GM12864 (cell line): ENCODE data around the gene ACSL1.

ENCODE experiments used
- DNase-seq: peaks from one replicate; pipeline ENCODE4 v3.0.0-alpha.2; 2011; ENCODE audit warnings: low read depth
- H3K4me3 ChIP-seq: 2 replicates; pipeline ENCODE4 v1.5.1; 2011; ENCODE audit warnings: mild to moderate bottlenecking, low read depth, low read length, control low read depth
- CTCF ChIP-seq: IDR thresholded peaks from 2 replicates; pipeline ENCODE4 v1.5.1; 2011; ENCODE audit warnings: low read depth, mild to moderate bottlenecking, moderate library complexity, low read length, control low read depth, inconsistent platforms; ENCODE audit errors: missing control alignments

ACSL1 gene

GRCh38 chr4:184762100-184762499 is 63.7 kb downstream of the ACSL1 start:
- DNase-seq: no peak
- TF ChIP-seq CTCF: no peak
- H3K4me3 ChIP-seq: no peak overlapping the region

- no peak for TF ChIP-seq CTCF
- DNase-seq: no peak
- no peak overlapping the region for H3K4me3 ChIP-seq
Measured at GRCh38 chr4:184760681-184761080, 65.1 kb downstream of the ACSL1 start.

GRCh38 chr4:184757810-184758209 is 68.0 kb downstream of the ACSL1 start:
- no peak overlapping the region for H3K4me3 ChIP-seq
- DNase-seq: no peak
- TF ChIP-seq CTCF: no peak

GRCh38 chr4:184756399-184756798 is 69.4 kb downstream of the ACSL1 start:
- DNase-seq: no peak
- TF ChIP-seq CTCF: no peak
- no peak overlapping the region for H3K4me3 ChIP-seq

- no peak for TF ChIP-seq CTCF
- no peak overlapping the region for H3K4me3 ChIP-seq
- DNase-seq: no peak
Measured at GRCh38 chr4:184755278-184755677, 70.5 kb downstream of the ACSL1 start.

- no peak for DNase-seq
- TF ChIP-seq CTCF: no peak
Measured at GRCh38 chr4:184752496-184753275, 73.1 kb downstream of the ACSL1 start.

GRCh38 chr4:184751585-184751956 is 74.2 kb downstream of the ACSL1 start:
- no peak overlapping the region for H3K4me3 ChIP-seq
- DNase-seq: no peak
- TF ChIP-seq CTCF: no peak

More at GRCh38 chr4:184752496-184753275, 73.1 kb downstream of the ACSL1 start:
- H3K4me3 ChIP-seq: no peak overlapping the region
